HS-27A (cell line): ENCODE measurements around the gene PDE7B.
"Not testable (repeated sequence)": the region's sequence is repeated elsewhere in the genome, so short reads cannot be mapped to it uniquely, and the experiment has no call there.

ENCODE experiments used
- DNase-seq: peaks from one replicate; pipeline ENCODE4 v3.0.0-alpha.2; 2012; ENCODE audit warnings: low read depth, missing footprints

Gene PDE7B

GRCh38 chr6:136072691-136073090 lies 221.2 kb downstream of the PDE7B start:
- DNase-seq, result no peak

- DNase-seq, result no peak
Measured at GRCh38 chr6:136073216-136073615, 221.7 kb downstream of the PDE7B start.

DNA sequence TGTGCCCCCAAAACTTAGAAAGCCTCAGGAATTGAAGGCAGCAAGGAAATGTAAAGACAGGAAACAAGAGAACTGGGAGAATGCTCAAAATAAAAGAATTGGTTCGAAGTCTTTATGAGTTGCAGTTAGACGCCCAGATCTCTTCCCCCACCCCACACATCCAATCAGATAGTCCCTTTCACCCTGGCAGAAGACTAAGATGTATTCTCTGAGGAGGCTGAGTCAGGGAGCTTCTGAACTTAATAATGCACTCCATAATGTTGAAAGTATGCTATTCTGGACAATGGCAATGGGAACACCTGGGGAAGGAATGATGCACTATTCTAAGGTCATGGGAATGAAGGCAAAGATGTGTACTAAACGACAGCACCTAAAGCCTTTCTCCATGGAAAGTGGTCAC lies 225.0 kb downstream of the PDE7B start:
- no peak for DNase-seq

DNA sequence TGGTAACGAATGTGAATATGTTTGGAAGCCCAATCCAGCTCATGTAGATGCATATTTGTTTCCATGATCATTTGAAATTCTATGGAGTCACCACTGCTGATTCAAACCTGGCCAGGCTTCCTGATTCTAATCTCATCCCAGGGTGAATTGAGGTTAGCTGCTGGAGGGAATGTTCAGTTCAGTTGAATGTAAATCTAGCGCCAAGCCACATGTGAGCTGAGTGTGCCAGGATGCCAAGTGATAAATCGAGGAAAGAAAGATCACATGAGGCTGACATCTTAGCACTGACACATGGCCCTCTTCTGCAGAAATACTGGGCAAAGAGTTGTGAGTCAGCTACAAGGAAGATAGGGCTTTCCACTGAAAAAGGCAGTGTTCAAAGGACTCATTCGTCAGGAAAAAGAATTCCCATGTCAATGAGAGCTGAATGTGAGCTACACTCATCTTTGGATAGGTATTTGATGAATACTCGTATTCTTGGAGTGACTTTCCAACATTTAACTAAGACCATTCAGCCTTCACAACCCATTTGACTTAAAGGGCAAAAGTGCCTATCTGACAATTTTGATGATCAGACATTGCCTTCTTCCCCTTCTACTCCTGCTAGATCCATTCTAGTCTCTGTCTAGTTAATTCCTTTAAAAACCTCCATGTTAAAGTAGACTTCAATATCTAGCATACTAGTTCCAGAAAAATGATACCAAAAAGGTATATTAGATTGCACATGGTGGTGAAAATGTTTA lies 226.5 kb downstream of the PDE7B start:
- peak; percentile 62 for DNase-seq

- no peak for DNase-seq
Measured at GRCh38 chr6:136079701-136080565, 228.4 kb downstream of the PDE7B start.

- DNase-seq, result no peak
Measured at GRCh38 chr6:136083540-136083939, 232.0 kb downstream of the PDE7B start.

DNA sequence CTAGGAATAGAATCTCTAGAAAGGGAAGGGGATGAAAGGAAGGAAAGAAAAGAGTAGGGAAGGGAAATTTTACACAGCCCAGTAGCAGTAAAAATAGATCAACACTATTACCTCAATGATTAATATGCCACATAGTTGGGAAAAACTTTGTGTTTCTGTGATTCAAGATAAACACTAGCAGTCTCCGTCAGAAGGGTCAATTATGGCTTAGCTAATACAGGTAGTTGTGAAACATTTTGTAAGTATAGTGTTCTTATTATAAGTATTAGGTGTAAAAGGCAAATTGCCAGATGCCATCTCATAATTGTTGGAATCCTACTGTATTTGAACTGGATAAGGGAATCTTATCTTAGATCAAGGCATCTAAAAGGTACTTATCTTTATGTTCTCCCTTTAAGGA lies 232.9 kb downstream of the PDE7B start:
- DNase-seq, result no peak

GRCh38 chr6:136085370-136086115 lies 234.0 kb downstream of the PDE7B start:
- no peak for DNase-seq

- DNase-seq, result no peak
Measured at GRCh38 chr6:136086686-136087085, 235.2 kb downstream of the PDE7B start.

DNA sequence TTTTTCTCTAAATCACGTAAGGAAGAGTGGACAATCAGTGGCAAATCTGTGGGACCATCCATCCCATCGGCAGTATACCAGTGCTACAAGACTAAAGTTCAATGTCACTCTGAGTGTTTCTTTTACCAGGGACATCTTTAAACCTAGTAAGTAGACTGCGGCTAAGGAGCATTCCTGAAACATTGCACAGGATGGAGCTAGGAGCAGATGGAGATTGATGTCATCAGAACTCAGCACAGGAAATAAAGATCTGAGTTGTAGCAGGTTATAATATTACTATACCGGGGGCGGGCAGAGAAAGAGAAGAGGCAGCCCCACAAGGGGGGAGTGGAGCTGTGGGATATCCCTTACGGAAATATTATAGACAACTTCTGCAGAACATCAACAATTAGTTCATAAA lies 236.5 kb downstream of the PDE7B start:
- no peak for DNase-seq

- no peak for DNase-seq
Measured at GRCh38 chr6:136088693-136089092, 237.2 kb downstream of the PDE7B start.

DNA sequence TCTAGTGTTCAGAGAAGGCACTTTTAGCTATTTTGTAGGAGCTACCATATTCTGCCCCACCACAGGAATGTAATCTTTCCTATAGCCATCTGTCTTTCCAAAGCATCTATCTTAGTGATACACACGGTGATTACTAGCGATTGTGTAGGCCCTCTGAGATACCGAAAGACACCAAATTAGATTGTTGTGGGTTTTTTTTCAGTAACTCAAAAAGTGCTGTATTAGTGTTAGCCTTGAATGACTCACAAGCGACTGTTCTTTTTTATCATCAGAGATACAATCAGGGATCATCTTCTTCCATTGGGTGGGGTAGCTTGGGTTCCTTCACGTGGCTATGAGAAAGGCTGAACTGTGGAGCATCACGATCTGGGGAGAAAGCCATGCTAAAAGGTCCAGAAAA lies 238.4 kb downstream of the PDE7B start:
- no peak for DNase-seq

DNA sequence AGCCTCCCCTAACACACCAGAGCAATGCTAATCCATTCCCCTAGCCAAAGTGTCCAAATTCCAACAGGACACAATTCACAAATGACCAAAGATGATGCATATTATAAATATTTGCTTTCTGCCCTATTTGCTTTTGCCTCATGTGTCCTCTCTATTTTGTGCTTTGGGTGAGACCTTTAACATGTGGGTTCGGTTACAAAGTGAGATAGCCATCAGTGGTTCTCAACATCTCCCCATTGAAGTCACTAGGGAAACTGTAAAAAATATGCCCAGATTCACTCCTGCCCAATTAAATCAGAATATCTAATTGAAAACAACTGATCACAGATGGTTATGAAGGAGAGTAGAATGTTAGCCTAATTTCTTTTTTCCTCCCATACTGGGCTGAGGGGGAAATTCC lies 239.4 kb downstream of the PDE7B start:
- DNase-seq, result no peak

DNA sequence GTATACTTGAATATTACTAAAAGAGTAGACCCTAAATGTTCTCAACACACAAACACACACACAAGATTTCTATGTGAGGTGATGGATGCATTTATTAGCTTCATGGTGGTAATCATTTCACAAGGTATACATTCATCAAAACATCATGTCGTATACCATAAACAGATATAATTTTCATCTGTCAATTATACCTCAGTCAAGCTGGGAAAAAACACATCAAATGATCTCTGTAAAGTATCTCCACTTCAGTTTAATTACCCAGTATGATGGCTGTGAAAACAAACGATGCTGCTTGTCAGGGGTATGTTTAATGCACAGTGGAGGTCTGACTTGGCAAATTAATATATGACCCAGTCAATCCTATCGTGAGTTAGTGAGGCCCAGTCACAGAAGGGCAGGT lies 241.4 kb downstream of the PDE7B start:
- no peak for DNase-seq

DNA sequence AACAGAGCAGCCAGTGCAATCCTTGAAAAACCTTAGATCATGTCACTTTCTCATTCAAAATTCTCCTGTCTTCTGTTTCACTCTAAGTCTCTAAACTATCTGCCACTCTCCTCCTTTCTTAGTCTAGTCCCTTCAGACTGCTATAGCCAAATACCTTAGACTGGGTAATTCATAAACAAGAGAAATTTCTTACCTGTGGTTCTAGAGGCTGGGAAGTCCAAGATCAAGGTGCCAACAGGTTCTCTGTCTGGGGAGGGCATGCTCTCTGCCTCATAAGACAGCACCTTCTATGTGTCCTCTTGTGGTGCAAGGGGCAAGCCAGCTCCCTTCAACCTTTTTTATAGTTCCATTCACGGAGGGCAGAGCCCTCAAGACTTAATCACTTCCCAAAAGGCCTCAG lies 242.3 kb downstream of the PDE7B start:
- DNase-seq, result no peak

DNA sequence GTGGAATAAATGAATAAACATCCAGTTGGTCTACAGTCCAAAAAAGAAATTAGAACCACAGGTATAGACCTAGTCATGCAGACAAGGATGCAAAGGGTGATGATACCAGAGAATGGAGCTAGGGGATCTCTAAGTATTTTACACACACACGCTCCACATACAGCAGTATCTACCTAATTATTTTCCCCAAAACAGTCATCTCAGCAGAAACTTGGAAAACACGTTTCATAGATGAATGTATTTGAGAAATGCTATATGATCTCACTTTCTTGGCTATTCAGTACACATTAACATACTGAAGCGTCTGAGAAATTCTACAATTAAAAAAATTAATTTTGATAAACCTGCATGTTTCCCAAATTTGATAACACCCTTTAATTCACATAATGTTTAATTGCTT lies 243.3 kb downstream of the PDE7B start:
- no peak for DNase-seq

GRCh38 chr6:136095986-136096385 lies 244.5 kb downstream of the PDE7B start:
- DNase-seq, result no peak

- no peak for DNase-seq
Measured at GRCh38 chr6:136102991-136103688, 251.6 kb downstream of the PDE7B start.

- no peak for DNase-seq
Measured at GRCh38 chr6:136103763-136104311, 252.3 kb downstream of the PDE7B start.

DNA sequence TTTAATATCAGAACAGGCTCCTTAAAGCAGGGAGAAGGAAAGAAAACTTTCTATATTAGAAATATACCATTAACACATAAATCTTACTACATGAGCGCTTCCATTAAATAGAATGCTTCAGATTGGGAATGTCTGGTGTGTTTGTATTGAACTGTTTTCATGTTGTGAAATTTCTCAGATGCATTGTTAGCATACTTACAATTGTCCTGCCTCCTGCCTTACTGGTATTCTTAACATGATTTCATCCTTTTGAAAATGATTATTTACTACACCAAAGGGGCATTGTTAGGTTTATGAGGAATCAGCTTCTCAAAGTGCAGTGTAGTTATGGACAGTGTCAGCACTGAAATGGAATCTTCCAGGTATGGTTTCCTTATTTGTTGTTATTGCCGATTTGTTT lies 253.1 kb downstream of the PDE7B start:
- no peak for DNase-seq

DNA sequence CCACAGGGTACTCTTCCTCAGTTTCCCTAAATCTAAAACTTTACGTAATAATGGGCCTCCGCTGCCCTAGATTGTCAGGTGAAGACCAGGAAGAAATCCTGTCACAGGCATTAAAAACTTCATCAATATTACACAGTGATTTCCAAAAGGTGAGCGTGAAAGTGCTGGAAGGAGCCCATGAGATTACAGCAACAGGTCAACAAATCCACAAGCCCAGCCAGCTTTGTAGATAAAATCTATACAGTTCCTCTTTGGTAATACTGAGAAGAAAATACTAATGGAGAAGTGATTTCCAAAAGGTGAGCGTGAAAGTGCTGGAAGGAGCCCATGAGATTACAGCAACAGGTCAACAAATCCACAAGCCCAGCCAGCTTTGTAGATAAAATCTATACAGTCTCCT lies 254.3 kb downstream of the PDE7B start:
- not testable (repeated sequence) for DNase-seq
